AG04449 (cell line): ENCODE results near the gene RNF144A.

Source experiments
- CTCF ChIA-PET: fragments of 350-600 bp; formaldehyde crosslinking; extraction: SDS; loops from one replicate; lab custom pipeline; 2021; ENCODE audit warnings: antibody characterized with exemption; lab: Yijun Ruan, JAX
- POLR2A ChIA-PET: fragments of 400-600, 350-600 bp; formaldehyde crosslinking; extraction: SDS; loops from one replicate; lab custom pipeline; 2020; ENCODE audit warnings: antibody characterized with exemption, inconsistent platforms; lab: Yijun Ruan, JAX
- DNase-seq: peaks from one replicate; pipeline ENCODE4 v3.0.0-alpha.2; 2010; ENCODE audit warnings: low read depth, low spot score
- H3K4me3 ChIP-seq: 2 replicates; pipeline ENCODE4 v1.5.1; 2011; ENCODE audit warnings: low read depth, mild to moderate bottlenecking, control low read depth, low read length
- CTCF ChIP-seq: IDR thresholded peaks from one replicate; pipeline ENCODE4 v1.5.1; 2011; ENCODE audit warnings: mild to moderate bottlenecking, moderate library complexity, low read length, control low read depth, inconsistent platforms; ENCODE audit not compliant: insufficient read depth; ENCODE audit errors: missing control alignments

The RNF144A gene

GRCh38 chr2:7026742-7027141 lies 109.5 kb downstream of the RNF144A start:
- TF ChIP-seq CTCF, result no peak
- POLR2A ChIA-PET, result no interaction called here

GRCh38 chr2:7027411-7027810 lies 110.2 kb downstream of the RNF144A start:
- POLR2A ChIA-PET, result no interaction called here
- no peak for TF ChIP-seq CTCF
- H3K4me3 ChIP-seq, result no peak overlapping the region
- no peak for DNase-seq
- CTCF ChIA-PET, result interaction anchor here (3.1 to 5.8 kb wide), 2 partner anchors 9 to 17 kb away, joined by 10 to 34 read pairs; no protein-coding TSS in a partner anchor

More at GRCh38 chr2:7026742-7027141, 109.5 kb downstream of the RNF144A start:
- CTCF ChIA-PET, result interaction anchor here (1.0 to 5.8 kb wide), 3 partner anchors 10 to 131 kb away, joined by 4 to 34 read pairs (median 10); no protein-coding TSS in a partner anchor
- no peak overlapping the region for H3K4me3 ChIP-seq
- no peak for DNase-seq

GRCh38 chr2:7027956-7028655 lies 110.9 kb downstream of the RNF144A start:
- no peak for TF ChIP-seq CTCF
- ChIA-PET CTCF (interaction anchor here (5.8 kb wide), 1 partner anchor 16 kb away, joined by 34 read pairs; no protein-coding TSS in a partner anchor), POLR2A (no interaction called here)
- H3K4me3 ChIP-seq, result no peak overlapping the region
- no peak for DNase-seq

- TF ChIP-seq CTCF, result no peak
- CTCF ChIA-PET, result interaction anchor here (1.0 to 5.8 kb wide), 2 partner anchors 15 to 112 kb away, joined by 4 to 34 read pairs; partner anchors contain the start of gene RNF144A
- DNase-seq, result no peak
- POLR2A ChIA-PET, result no interaction called here
- no peak overlapping the region for H3K4me3 ChIP-seq
Observed at GRCh38 chr2:7028846-7029245, 111.6 kb downstream of the RNF144A start.

GRCh38 chr2:7029291-7030059 lies 112.3 kb downstream of the RNF144A start:
- ChIA-PET POLR2A (no interaction called here), CTCF (interaction anchor here (1.0 to 5.8 kb wide), 3 partner anchors 14 to 113 kb away, joined by 4 to 34 read pairs (median 5); partner anchors contain the start of gene RNF144A)
- DNase-seq, result no peak
- TF ChIP-seq CTCF, result no peak
- H3K4me3 ChIP-seq, result no peak overlapping the region

GRCh38 chr2:7030810-7031209 lies 113.6 kb downstream of the RNF144A start:
- ChIA-PET POLR2A (no interaction called here), CTCF (interaction anchor here (0.8 to 5.8 kb wide), 3 partner anchors 13 to 47 kb away, joined by 3 to 34 read pairs (median 5); no protein-coding TSS in a partner anchor)

More at GRCh38 chr2:7030810-7031209, 113.6 kb downstream of the RNF144A start:
- TF ChIP-seq CTCF, result no peak
- DNase-seq, result no peak
- no peak overlapping the region for H3K4me3 ChIP-seq
